Thyroid gland (tissue), 4 donors: Measurements from ENCODE around the gene ZNF620. TPM values are rescaled to one million over a fixed set of nuclear protein-coding genes. Genes with fewer than 3 reads are reported as not detected.

Source experiments
- DNase-seq, 2 donors: peaks; one replicate each; pipeline ENCODE4 v3.0.0-alpha.2; 2019
- H3K27ac ChIP-seq, 3 donors: fragments of 200-600 bp; sonication (generic); 1 replicate in 2 of 3; 2 replicates in 1 of 3; pipeline ENCODE4 v1.5.1; 2016 to 2019; ENCODE audit warnings: mild to moderate bottlenecking in 1 of 3, moderate library complexity in 1 of 3
- H3K27me3 ChIP-seq: fragments of 200-600 bp; sonication (generic); one replicate; pipeline ENCODE4 v1.5.1; 2019
- H3K36me3 ChIP-seq, 2 donors: fragments of 200-600 bp; sonication (generic); one replicate each; pipeline ENCODE4 v1.5.1; 2016 to 2019
- H3K4me1 ChIP-seq, 2 donors: fragments of 200-600 bp; sonication (generic); one replicate each; pipeline ENCODE4 v1.5.1; 2017 to 2019
- H3K4me3 ChIP-seq, 3 donors: fragments of 200-600 bp; sonication (generic); replicated peaks in 1 of 3; 1 replicate in 2 of 3; 2 replicates in 1 of 3; pipeline ENCODE4 v1.5.1; 2016; ENCODE audit warnings: mild to moderate bottlenecking in 1 of 3
- H3K9me3 ChIP-seq: fragments of 200-600 bp; sonication (generic); one replicate; pipeline ENCODE4 v1.5.1; 2017
- CTCF ChIP-seq, 6 experiments: fragments of 200-600 bp in 3 of 6; fragments of 450-650 bp in 3 of 6; sonication (generic) in 3 of 6; IDR thresholded peaks; one replicate each; pipeline ENCODE4 v1.5.1; 2016 to 2019; ENCODE audit warnings: antibody characterized with exemption in 6 of 6, mild to moderate bottlenecking in 2 of 6, inconsistent platforms in 1 of 6, moderate library complexity in 1 of 6
- POLR2A ChIP-seq, 2 donors: fragments of 450-650 bp; IDR thresholded peaks; one replicate each; pipeline ENCODE4 v1.6.1; 2017; ENCODE audit warnings: antibody characterized with exemption in 2 of 2, mild to moderate bottlenecking in 2 of 2, moderate library complexity in 1 of 2
- WGBS, 2 donors: methylation state at CpG; one replicate each; pipeline ENCODE4 v1.1.5; 2017; 5-methylcytosine and 5-hydroxymethylcytosine counted together
- intact Hi-C: fragments of 100-400 bp; cut with DNase I; formaldehyde crosslinking; loops from one replicate; pipeline ENCODE4 v1.15.1; 2023
- total RNA-seq, 4 donors: library from RNA; depleted of rRNA; stranded (reverse); fragments of >200 nt; gene quantifications; one replicate each; pipeline ENCODE4 v1.2.3, GENCODE V29; 2016

ZNF620 gene
- total RNA-seq, 4 donors from 2014 or later = 5.6 to 8.6 (median 7.0) TPM

- Histone ChIP-seq H3K27ac (no peak overlapping the region), H3K9me3 (no peaks in the 10 kb centered on the region), H3K4me3 (no peak overlapping the region), H3K27me3 (no peaks in the 10 kb centered on the region), H3K36me3 (no peaks in the 10 kb centered on the region), H3K4me1 (peaks cover 0 to 18% of the 10 kb centered on the region in 2 donors)
- no peak for DNase-seq
- intact Hi-C loops = loop anchor here (10.0 kb wide), 1 partner anchor 56 kb away; no protein-coding TSS in a partner anchor
- 94 to 97% methylated on average over 3 of the region's 3 CpGs for WGBS, 2 donors
- no peak for TF ChIP-seq CTCF (IDR thresholded peaks at IDR 0.05)
- TF ChIP-seq POLR2A (IDR thresholded peaks at IDR 0.05) = no peak
These were observed 15.4 kb downstream of the ZNF620 start for GRCh38 chr3:40521254-40521653.

GRCh38 chr3:40523781-40524180 lies 17.9 kb downstream of the ZNF620 start:
- no peak overlapping the region for H3K4me3 ChIP-seq
- intact Hi-C loops = loop anchor here (10.0 kb wide), 1 partner anchor 59 kb away; no protein-coding TSS in a partner anchor
- no peak for TF ChIP-seq CTCF (IDR thresholded peaks at IDR 0.05)
- 83 to 84% methylated on average over 2 of the region's 2 CpGs for WGBS, 2 donors
- H3K27me3 ChIP-seq = no peaks in the 10 kb centered on the region
- H3K36me3 ChIP-seq = no peaks in the 10 kb centered on the region
- peaks cover 0 to 19% of the 10 kb centered on the region in 2 donors for H3K4me1 ChIP-seq
- H3K9me3 ChIP-seq = no peaks in the 10 kb centered on the region
- peak overlapping the region in 2 of 3 donors; percentile 85 to 90 for H3K27ac ChIP-seq
- peak in 1 of 2 donors; percentile 6 for DNase-seq

GRCh38 chr3:40524222-40524567 lies 18.4 kb downstream of the ZNF620 start:
- no peak for DNase-seq
- H3K4me3 ChIP-seq = peak overlapping the region; percentile 78 to 99 (median 90)
- WGBS, 2 donors = 26 to 29% methylated on average over 5 of the region's 5 CpGs
- no peaks in the 10 kb centered on the region for H3K9me3 ChIP-seq
- intact Hi-C loops = loop anchor here (10.0 kb wide), 1 partner anchor 59 kb away; no protein-coding TSS in a partner anchor
- TF ChIP-seq CTCF (IDR thresholded peaks at IDR 0.05) (no peak), POLR2A (IDR thresholded peaks at IDR 0.05) (no peak)
- peak overlapping the region; percentile 75 to 90 (median 85) for H3K27ac ChIP-seq
- H3K4me1 ChIP-seq = peaks cover 0 to 19% of the 10 kb centered on the region in 2 donors
- peaks cover 0 to 3% of the 10 kb centered on the region in 2 donors for H3K36me3 ChIP-seq
- H3K27me3 ChIP-seq = no peaks in the 10 kb centered on the region

GRCh38 chr3:40524568-40525285 lies 18.9 kb downstream of the ZNF620 start, which contains the start of gene ZNF621:
Gene ZNF621, plus strand, starts transcription at chr3:40524960. Its CDS starts 881 bp downstream, at chr3:40525841.
- intact Hi-C loops = loop anchor here (10.0 kb wide), 1 partner anchor 60 kb away; no protein-coding TSS in a partner anchor
- Histone ChIP-seq H3K4me3 (peak within 1 kb of the TSS; percentile 78 to 99 (median 90)), H3K27ac (peak within 1 kb of the TSS; percentile 75 to 90 (median 85)), H3K36me3 (peaks cover 4% of the 10 kb centered on the region in 2 donors), H3K27me3 (no peaks in the 10 kb centered on the region), H3K4me1 (peaks cover 0 to 19% of the 10 kb centered on the region in 2 donors), H3K9me3 (no peaks in the 10 kb centered on the region)
- TF ChIP-seq CTCF (IDR thresholded peaks at IDR 0.05) (peak in 2 of 6 experiments; percentile 11 to 12), POLR2A (IDR thresholded peaks at IDR 0.05) (peak in 1 of 2 donors; percentile 94)
- WGBS, 2 donors = 0 to 2% methylated on average over 18 of the region's 59 CpGs
- peak; percentile 90 to 93 for DNase-seq

GRCh38 chr3:40528426-40528825 lies 22.6 kb downstream of the ZNF620 start:
- intact Hi-C loops = loop anchor here (10.0 kb wide), 1 partner anchor 64 kb away; no protein-coding TSS in a partner anchor
- Histone ChIP-seq H3K36me3 (peaks cover 36 to 38% of the 10 kb centered on the region in 2 donors), H3K27me3 (no peaks in the 10 kb centered on the region), H3K4me1 (peaks cover 0 to 19% of the 10 kb centered on the region in 2 donors), H3K27ac (no peak overlapping the region), H3K9me3 (no peaks in the 10 kb centered on the region), H3K4me3 (no peak overlapping the region)
- 96 to 97% methylated on average over 3 of the region's 3 CpGs for WGBS, 2 donors
- no peak for DNase-seq
- TF ChIP-seq POLR2A (IDR thresholded peaks at IDR 0.05) (no peak), CTCF (IDR thresholded peaks at IDR 0.05) (no peak)
